ENCODE measurements around the gene NHLRC4. TPM values are rescaled to one million over a fixed set of nuclear protein-coding genes. Genes with fewer than 3 reads are reported as not detected.

The NHLRC4 gene
- total and polyA plus RNA-seq, 12 donors = 0.57 to 22.3 (median 6.3) TPM

DNA sequence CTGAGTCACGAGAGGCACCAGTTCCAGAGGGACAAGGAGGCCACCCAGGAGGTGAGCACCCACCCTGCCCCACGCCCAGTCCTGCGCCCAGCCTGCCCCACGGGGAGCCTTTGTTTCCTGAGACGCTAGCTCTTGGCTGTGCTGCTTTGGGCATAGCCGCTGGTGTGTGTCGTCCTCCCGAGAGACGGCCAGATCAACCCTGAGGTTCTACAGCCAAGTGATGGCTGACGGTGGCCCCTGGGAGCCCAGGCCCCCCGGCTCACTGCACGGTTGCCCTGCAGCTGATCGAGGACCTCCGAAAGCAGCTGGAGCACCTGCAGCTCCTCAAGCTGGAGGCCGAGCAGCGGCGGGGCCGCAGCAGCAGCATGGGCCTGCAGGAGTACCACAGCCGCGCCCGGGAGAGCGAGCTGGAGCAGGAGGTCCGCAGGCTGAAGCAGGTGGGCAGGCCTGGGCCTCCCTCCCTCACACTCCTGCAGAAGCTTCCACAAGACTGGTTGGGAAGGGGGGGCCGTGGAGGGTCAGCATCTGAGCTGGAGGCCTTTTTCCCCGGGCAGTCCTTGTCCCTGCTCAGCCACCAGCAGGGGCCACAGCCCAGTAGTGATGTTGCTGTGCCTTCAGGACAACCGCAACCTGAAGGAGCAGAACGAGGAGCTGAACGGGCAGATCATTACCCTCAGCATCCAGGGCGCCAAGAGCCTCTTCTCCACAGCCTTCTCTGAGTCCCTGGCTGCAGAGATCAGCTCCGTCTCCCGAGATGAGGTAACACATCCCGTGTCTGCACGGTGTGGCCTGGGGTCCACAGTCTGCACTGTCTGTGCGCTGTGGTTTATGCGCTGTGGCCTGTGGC lies 46.7 kb upstream of the NHLRC4 start:
- intact Hi-C loops (cut with DNase I) = loop anchor here (10.0 kb wide), 2 partner anchors 85 to 125 kb away; partner anchors contain the start of gene NME4 (in 1 of the 2)
- 93 to 99% (median 95%) methylated on average over 10 to 35 of the region's 35 CpGs for WGBS, 4 donors
- H3K36me3 ChIP-seq (replicated peaks in 1 of 2) = peaks cover 0 to 24% of the 10 kb centered on the region in 2 donors
- TF ChIP-seq POLR2A (IDR thresholded peaks at IDR 0.05) = no peak
- TF ChIP-seq, protein P1, sequence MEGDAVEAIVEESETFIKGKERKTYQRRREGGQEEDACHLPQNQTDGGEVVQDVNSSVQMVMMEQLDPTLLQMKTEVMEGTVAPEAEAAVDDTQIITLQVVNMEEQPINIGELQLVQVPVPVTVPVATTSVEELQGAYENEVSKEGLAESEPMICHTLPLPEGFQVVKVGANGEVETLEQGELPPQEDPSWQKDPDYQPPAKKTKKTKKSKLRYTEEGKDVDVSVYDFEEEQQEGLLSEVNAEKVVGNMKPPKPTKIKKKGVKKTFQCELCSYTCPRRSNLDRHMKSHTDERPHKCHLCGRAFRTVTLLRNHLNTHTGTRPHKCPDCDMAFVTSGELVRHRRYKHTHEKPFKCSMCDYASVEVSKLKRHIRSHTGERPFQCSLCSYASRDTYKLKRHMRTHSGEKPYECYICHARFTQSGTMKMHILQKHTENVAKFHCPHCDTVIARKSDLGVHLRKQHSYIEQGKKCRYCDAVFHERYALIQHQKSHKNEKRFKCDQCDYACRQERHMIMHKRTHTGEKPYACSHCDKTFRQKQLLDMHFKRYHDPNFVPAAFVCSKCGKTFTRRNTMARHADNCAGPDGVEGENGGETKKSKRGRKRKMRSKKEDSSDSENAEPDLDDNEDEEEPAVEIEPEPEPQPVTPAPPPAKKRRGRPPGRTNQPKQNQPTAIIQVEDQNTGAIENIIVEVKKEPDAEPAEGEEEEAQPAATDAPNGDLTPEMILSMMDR (IDR thresholded peaks at IDR 0.05) = no peak
- no peaks in the 10 kb centered on the region for H3K27me3 ChIP-seq
- peak in 1 of 7 donors; percentile 24 for DNase-seq
- H3K9me3 ChIP-seq (replicated peaks in 1 of 3) = no peaks in the 10 kb centered on the region
- peaks cover 0 to 9% of the 10 kb centered on the region in 2 donors for H3K4me1 ChIP-seq (replicated peaks in 1 of 2)
- H3K4me3 ChIP-seq = no peak overlapping the region
- H3K27ac ChIP-seq = no peak overlapping the region

DNA sequence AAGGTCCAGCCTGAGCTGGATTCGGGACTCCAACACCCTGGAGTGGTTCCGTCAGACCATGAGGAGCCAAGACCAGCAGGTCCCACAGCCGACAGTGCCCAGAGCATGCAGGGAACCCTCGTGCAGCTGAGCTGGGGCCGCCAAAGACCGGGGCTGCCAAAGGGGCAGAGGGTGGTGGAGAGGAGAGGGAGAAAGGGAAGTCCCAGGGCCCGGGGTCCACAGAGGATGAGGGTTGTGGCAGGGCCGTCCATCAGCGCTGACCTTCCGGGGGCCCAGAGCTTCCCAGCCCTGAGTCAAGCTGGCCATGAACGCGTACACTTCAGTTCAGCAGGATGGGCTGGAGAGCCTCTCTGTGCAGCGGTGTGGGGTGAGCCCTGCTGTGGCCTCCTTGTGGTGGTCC lies 46.0 kb upstream of the NHLRC4 start:
- Histone ChIP-seq H3K36me3 (replicated peaks in 1 of 2) (peaks cover 0 to 20% of the 10 kb centered on the region in 2 donors), H3K4me1 (replicated peaks in 1 of 2) (peaks cover 6 to 17% of the 10 kb centered on the region in 2 donors), H3K27me3 (no peaks in the 10 kb centered on the region), H3K27ac (no peak overlapping the region), H3K4me3 (no peak overlapping the region), H3K9me3 (replicated peaks in 1 of 3) (no peaks in the 10 kb centered on the region)
- intact Hi-C loops (cut with DNase I) = loop anchor here (10.0 kb wide), 2 partner anchors 86 to 126 kb away; partner anchors contain the start of gene NME4 (in 1 of the 2)
- WGBS, 4 donors = 89 to 100% (median 92%) methylated on average over 8 to 13 of the region's 13 CpGs
- TF ChIP-seq, protein P1 (IDR thresholded peaks at IDR 0.05) = no peak
- no peak for TF ChIP-seq POLR2A (IDR thresholded peaks at IDR 0.05)
- peak in 1 of 7 donors; percentile 19 for DNase-seq

DNA sequence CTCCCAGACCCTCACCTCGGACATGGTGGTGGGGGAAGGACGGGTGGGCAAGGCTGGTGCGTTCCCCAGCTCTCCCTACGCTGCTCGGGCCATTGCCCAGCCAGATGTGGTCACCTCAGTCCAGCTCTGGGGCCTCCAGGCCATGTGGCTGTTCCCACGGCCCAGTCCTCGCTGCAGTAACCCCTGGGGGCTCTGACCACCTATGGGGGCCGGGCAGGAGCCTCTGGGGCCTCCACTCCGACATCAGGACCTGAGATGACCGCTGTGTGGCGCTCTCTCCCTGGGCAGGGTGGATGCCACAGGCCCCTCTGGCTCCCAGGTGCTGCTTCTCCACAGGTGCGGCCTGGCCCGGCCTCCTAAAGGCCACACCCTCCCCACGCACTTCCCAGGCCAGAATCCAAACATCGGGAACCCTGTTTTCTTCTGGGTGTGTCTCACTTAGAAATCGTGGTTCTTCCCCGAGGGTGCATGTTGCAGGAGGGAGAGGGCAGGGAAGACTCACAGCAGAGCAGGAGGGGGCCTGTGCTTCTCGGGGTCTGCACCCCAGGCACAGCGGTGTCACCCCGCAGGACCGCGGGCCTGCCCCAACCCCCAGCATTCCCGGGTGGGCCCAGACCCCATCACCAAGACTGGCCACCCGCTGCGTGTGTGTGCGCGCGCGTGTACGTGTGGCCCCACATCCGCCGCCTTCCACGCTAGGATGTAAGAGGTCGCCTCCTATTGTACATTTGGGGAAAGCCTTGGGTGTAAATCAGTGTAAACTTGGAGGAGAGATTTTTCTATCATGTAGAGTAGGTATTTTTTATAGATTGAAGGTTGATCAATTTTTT lies 45.2 kb upstream of the NHLRC4 start:
- H3K4me3 ChIP-seq = no peak overlapping the region
- H3K4me1 ChIP-seq (replicated peaks in 1 of 2) = peaks cover 14 to 25% of the 10 kb centered on the region in 2 donors
- no peak overlapping the region for H3K27ac ChIP-seq
- no peaks in the 10 kb centered on the region for H3K27me3 ChIP-seq
- 67 to 87% (median 84%) methylated on average over 16 to 34 of the region's 34 CpGs for WGBS, 4 donors
- no peak for DNase-seq
- H3K9me3 ChIP-seq (replicated peaks in 1 of 3) = no peaks in the 10 kb centered on the region
- peaks cover 0 to 12% of the 10 kb centered on the region in 2 donors for H3K36me3 ChIP-seq (replicated peaks in 1 of 2)
- no peak for TF ChIP-seq POLR2A (IDR thresholded peaks at IDR 0.05)
- TF ChIP-seq, protein P1 (IDR thresholded peaks at IDR 0.05) = no peak
- intact Hi-C loops (cut with DNase I) = loop anchor here (10.0 kb wide), 2 partner anchors 87 to 127 kb away; partner anchors contain the start of gene NME4 (in 1 of the 2)
